HG02678 (cell line): ENCODE results near the gene SLC35E1.
"Not testable (repeated sequence)": the region's sequence is repeated elsewhere in the genome, so short reads cannot be mapped to it uniquely, and the experiment has no call there.

ENCODE experiments used
- ATAC-seq: cut with Tn5 transposase; IDR thresholded peaks from one replicate; pipeline ENCODE4 v1.9.1; 2021; ENCODE audit warnings: mild to moderate bottlenecking, moderate library complexity; ENCODE audit not compliant: unreplicated experiment

The SLC35E1 gene

DNA sequence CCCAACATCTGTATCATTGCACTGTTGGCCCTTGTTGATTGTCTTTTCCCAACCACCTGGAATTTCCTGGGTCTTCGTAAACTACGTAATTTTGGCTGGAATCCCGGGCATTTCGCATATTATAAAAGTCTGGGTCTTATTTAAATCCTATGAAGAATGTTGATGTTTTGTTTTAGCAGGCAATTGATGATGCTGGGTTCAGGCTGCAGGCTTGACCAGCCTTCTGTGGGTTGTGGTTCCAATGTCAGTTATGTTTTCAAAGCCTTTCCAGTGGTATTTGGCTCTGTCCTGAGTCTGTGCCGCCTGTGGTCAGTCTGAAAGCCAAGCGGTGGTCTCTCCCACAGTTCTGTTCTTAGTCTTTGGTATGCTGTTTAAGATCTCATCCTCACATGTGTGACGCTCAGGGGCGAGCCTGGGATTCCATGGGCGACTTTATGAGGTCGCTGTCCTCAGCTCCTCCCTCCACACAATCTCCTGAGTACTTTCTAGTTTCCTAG, 12.4 kb downstream of the SLC35E1 start:
- ATAC-seq = no peak

- no peak for ATAC-seq
Observed at GRCh38 chr19:16554776-16555175, 17.4 kb downstream of the SLC35E1 start.

GRCh38 chr19:16551902-16552301, 20.3 kb downstream of the SLC35E1 start:
- not testable (repeated sequence) for ATAC-seq

DNA sequence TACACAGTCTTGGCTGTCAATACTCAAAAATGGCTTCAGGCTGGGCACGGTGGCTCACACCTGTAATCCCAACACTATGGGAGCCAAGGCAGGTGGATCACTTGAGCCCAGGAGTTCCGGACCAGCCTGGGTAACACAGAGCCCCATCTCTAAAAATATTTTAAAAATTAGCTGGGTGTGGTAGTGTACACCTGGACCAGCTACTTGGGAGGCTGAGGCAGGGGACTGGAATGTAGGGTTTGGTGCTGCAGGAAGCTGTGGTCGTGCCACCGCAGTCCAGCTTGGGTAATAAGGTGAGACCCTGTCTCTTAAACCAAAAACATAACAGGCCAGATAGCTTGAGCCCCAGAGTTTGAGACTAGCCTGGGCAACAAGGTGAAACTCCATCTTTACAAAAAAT, 23.3 kb downstream of the SLC35E1 start:
- ATAC-seq = no peak

GRCh38 chr19:16544473-16545231, 27.6 kb downstream of the SLC35E1 start:
- no peak for ATAC-seq

- not testable (repeated sequence) for ATAC-seq
Observed at GRCh38 chr19:16543734-16544133, 28.5 kb downstream of the SLC35E1 start.

DNA sequence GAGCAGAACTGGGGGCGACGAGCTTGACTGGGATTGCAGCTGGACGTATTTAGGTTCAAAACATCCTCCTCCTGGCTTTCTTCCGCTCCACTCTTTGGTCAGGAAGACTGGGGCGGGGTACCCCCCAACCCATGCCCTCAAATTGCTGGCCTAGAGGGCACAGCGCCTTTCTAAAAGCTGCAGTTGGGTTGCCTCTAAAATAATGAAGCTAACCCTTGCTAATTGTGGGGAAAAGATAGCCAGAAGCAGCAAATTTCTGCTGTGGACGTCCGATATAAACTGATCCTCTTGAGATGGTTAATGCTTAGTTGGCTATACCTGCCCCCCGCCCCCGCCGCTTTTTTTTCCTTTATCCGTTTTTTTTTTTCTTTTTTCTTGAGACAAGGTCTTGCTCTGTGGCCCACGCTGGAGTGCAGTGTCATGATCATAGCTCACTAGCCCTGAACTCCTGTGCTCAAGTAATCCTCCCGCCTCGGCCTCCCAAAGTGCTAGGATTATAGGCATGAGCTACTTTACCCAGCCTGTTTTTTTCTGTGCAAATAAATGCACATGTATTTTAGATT, 29.2 kb downstream of the SLC35E1 start:
- ATAC-seq = no peak

- peak; percentile 82 for ATAC-seq
Observed at GRCh38 chr19:16542045-16542909, 29.9 kb downstream of the SLC35E1 start, which contains the start of gene CHERP. Gene CHERP (minus strand): TSS chr19:16542437. CDS start chr19:16542378, 59 bp downstream.

- peak; percentile 5 for ATAC-seq
Observed at GRCh38 chr19:16541526-16542044, 30.6 kb downstream of the SLC35E1 start.

GRCh38 chr19:16540948-16541347, 31.3 kb downstream of the SLC35E1 start:
- ATAC-seq = no peak

DNA sequence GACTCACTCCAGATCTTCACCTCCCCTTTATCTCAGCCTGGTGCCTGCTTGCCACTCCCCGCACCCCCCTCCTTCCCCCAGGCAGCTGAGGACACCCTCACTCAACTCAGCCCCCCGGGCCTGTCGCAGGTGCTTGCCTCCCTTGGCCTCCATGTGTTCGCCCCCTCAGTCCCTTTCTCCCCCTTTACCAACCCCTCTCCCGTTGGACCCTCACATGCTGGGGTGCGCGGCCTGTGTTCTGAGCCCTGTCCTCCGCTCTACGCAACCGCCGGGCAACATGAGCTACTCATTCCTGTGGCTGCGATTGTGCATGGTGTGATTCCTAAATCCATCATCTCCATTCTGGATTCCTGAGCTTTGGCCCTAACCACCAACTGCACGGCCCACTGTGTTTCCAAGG, 35.1 kb downstream of the SLC35E1 start:
- no peak for ATAC-seq

- ATAC-seq = no peak
Observed at GRCh38 chr19:16536130-16536529, 36.1 kb downstream of the SLC35E1 start.

- ATAC-seq = no peak
Observed at GRCh38 chr19:16535381-16535780, 36.8 kb downstream of the SLC35E1 start.

DNA sequence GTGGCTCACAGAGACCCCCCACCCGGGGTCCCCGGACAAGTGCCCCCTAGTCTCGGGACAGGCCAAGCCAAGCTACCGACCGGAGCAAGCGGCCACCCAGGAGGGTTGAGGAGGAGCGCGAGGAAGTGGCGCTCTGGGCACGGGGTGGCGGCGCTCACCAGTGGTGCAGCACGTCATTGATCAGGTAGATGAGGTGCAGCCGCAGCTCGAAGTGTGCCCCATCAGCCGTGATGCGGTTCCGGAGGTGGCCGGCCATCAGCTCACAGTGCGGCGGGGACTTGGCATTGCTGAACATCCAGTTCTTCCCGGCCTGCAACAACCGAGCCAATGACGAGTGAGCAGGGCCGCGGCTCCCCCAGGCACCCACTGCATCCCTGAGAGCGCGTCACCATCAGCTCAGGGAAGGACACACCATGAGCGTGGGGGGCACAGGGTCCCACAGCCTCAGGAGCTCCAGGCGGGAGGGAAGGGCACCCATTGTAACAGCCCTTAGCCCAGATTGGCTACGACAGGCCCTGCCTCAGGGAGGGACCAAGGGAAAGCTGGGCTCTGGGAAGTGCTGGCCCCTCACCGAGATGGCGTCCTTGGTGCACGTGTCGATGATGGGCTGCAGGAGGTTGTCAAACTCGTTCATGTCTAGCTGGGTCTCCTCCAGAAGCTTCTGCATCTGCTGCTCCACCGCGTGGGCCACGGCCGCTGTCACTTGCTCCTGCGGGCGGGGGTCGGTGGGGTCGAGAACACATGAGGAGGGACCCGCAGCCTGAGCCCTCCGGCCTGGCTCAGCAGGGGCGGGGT, 39.6 kb downstream of the SLC35E1 start:
- no peak for ATAC-seq

DNA sequence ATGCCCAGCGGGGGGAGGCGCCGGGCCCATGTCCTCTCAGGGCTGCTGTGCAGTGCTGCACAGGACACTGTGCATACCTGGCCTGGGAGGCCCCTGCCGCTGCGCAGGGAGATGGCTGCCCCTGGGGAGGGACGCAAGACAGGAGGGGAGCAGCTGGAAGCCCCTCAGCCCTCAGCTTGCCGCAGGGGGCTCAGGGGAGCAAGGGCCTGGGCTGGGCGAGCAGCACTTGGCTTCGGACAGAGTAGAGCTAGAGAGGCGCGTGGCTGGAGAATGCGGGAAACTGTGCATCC, 40.9 kb downstream of the SLC35E1 start:
- no peak for ATAC-seq

- no peak for ATAC-seq
Observed at GRCh38 chr19:16530540-16531379, 41.5 kb downstream of the SLC35E1 start.

GRCh38 chr19:16529466-16530144, 42.6 kb downstream of the SLC35E1 start:
- no peak for ATAC-seq

DNA sequence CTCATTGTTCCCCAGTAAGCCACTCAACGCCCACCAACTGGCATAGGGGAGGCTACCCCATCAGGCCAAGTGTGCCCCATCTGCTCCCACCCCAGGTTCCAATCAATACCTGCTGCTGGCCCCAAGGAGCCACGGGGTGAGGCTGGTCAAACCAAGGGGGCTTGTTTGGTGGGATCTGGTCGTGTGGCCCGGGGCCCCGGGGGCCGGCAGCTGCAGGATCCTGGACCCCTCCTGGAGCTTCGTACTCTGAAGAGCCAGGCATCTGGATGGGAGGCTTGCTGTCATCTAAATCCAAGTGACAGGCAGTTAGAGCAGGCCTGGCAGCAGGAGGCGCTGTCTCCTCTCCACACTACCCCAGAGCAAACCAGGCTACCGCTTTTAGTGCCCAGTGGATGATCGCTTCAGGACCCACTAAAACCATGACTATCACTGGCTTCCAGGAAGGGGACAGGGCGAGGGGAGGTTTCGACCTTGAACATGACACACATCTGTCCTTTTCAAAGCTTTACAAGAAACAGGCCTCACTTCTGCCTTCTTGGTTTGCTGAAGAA, 44.2 kb downstream of the SLC35E1 start:
- no peak for ATAC-seq
